Sigmoid colon (tissue), 4 donors: ENCODE measurements around the gene ABCC4.

Experiments used
- POLR2A ChIP-seq, 2 donors: fragments of 450-650 bp; IDR thresholded peaks; one replicate each; pipeline ENCODE4 v1.6.1; 2016; ENCODE audit warnings: antibody characterized with exemption in 2 of 2, mild to moderate bottlenecking in 2 of 2, moderate library complexity in 2 of 2
- POLR2AphosphoS5 ChIP-seq, 4 donors: sonication (generic); formaldehyde crosslinking; IDR thresholded peaks; one replicate each; pipeline ENCODE4 v1.6.1; 2017; ENCODE audit warnings: antibody characterized with exemption in 4 of 4
- TF ChIP-seq, protein P1 (sequence below), 4 experiments: fragments of 450-650 bp in 3 of 4; fragments of 200-600 bp in 1 of 4; IDR thresholded peaks; one replicate each; pipeline ENCODE4 v1.5.1; 2016 to 2019; ENCODE audit warnings: antibody characterized with exemption in 4 of 4, mild to moderate bottlenecking in 3 of 4, moderate library complexity in 2 of 4

- TF ChIP-seq, protein P1, sequence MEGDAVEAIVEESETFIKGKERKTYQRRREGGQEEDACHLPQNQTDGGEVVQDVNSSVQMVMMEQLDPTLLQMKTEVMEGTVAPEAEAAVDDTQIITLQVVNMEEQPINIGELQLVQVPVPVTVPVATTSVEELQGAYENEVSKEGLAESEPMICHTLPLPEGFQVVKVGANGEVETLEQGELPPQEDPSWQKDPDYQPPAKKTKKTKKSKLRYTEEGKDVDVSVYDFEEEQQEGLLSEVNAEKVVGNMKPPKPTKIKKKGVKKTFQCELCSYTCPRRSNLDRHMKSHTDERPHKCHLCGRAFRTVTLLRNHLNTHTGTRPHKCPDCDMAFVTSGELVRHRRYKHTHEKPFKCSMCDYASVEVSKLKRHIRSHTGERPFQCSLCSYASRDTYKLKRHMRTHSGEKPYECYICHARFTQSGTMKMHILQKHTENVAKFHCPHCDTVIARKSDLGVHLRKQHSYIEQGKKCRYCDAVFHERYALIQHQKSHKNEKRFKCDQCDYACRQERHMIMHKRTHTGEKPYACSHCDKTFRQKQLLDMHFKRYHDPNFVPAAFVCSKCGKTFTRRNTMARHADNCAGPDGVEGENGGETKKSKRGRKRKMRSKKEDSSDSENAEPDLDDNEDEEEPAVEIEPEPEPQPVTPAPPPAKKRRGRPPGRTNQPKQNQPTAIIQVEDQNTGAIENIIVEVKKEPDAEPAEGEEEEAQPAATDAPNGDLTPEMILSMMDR (IDR thresholded peaks at IDR 0.05) = no peak
- TF ChIP-seq POLR2A (IDR thresholded peaks at IDR 0.05) (no peak), POLR2AphosphoS5 (IDR thresholded peaks at IDR 0.05) (no peak)
Measured at GRCh38 chr13:95246292-95247082, 54.8 kb downstream of the ABCC4 start.
